AML-193 (cell line): ENCODE measurements around the gene RPS6KB2.
A peak's percentile ranks its signal among the peaks of the same experiment; 100 is the strongest.
"Not testable (repeated sequence)": the region's sequence is repeated elsewhere in the genome, so short reads cannot be mapped to it uniquely, and the experiment has no call there.

Experiments used
- DNase-seq, 2 experiments: peaks; one replicate each; lab custom pipeline; 2025; lab: John Stamatoyannopoulos, UW

Gene RPS6KB2

DNA sequence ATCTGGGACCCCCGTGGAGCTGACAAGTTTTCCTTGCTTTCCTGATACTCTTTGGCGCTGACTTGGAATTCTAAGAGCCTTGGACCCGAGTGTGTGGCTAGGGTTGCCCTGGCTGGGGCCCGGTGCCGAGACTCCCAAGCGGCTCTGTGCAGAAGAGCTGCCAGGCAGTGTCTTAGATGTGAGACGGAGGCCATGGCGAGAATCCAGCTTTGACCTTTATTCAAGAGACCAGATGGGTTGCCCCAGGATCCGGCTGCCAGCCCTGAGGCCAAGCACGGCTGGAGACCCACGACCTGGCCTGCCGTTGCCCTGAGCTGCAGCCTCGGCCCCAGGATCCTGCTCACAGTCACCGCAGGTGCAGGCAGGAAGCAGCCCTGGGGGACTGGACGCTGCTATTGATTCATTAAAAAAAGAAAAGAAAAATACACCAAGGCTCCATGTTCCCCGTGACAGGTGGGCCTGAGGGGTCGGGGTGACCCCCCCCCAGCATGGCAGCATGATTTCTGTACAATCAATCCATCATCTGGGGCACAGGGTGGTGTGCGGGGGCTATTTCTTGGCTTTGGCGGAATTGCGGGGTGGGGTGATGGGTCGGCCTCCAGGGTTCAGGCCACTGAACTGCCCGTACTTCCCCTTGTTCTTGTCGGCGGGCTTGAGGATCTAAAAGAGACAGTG lies 30.2 kb upstream of the RPS6KB2 start:
- no peak for DNase-seq

GRCh38 chr11:67398661-67399563 lies 29.4 kb upstream of the RPS6KB2 start:
- no peak for DNase-seq

DNA sequence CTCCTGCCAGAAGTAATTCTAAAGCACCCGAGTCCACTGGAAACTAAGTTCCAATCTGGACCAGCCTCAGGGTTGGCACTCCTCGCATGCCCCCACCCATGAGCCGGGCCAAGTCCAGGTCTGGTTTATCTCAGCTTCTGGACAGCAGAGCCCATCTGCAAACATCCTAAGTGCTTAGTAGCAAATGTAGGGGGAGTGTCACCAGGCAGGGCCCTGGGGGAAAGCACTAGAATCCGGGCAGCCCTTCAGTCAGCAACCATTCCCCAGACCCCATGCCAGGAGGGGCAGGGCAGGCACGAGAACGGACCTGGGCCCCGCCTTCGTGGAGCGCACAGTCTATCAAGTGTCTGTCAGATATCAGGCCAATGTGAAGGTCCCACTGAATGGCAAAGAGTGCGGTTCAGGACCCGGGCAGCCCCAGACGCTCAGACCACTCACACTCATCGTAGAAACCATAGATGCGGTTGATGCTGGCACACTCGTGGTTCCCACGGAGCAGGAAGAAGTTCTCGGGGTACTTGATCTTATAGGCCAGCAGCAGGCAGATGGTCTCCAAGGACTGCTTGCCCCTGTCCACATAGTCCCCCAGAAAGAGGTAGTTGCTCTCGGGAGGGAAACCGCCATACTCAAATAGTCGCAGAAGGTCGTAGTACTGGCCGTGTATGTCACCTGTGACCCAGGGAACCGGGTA lies 27.9 kb upstream of the RPS6KB2 start:
- DNase-seq, result peak; percentile 23

DNA sequence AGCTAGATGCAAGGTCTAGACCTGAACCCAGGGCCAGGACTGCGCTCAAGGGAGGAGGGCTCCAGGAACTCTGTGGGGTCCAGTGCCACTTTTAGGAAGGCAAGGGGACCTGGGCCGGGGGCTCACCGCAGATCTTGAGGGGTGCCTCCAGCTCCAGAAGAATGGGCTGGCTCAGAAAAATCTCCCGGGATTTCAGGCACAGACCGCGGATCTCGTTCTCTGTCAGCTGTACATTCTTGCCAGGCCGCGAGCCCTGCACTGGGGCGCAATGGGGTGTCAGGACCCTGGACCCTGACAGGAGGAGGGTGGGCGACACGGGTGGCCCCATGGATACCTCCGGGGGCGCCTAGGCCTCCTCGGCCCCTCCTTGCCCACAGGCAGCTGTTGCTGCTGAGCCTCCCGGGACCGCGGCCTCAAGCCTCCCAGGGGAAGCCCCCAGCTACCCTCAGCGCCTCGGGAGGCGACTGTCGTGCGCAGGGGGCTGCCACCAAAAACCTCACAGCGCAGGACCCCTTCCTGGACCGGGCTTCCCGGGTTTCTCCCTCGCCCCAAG lies 27.3 kb upstream of the RPS6KB2 start:
- no peak for DNase-seq

DNA sequence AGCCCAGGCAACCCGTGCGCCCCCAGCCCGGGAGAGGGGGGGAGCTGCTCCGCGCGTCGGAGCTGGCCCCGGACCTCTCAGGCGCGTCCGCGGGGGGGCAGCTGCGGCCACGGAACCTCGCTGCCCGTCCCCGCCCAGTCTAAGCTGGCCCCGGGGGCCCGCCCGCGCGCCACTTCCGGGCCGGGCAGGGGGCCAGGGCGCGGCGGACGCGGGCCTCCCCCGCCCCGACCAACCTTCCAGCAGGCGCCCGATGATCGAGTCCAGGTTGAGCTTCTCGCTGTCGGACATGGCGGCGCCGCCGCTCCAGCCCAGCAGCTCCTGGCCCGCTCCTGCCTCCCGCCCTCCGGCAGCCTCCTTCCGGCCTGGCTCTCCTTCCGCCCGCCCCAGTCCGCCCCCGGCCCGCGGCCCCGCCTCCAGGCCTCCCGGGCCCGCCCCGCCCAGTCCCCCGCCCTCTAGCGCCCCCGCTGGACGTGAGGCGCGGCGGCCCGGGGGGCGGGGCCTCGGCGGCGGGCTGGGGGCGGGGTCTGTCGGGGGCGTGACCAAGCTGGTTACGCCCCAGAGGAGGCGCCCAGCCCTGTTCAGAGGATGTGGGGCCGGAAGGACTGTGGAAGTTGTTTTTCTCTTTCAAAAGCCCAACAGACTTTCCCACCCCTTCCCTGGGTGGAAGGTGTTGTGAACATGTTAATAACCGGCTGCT lies 26.7 kb upstream of the RPS6KB2 start, which contains the start of gene PPP1CA:
TSS of gene PPP1CA (minus strand) at position 364 of the 697 bp plus-strand sequence. CDS start at position 288, 76 bp downstream.
- peak; percentile 81 to 93 for DNase-seq

DNA sequence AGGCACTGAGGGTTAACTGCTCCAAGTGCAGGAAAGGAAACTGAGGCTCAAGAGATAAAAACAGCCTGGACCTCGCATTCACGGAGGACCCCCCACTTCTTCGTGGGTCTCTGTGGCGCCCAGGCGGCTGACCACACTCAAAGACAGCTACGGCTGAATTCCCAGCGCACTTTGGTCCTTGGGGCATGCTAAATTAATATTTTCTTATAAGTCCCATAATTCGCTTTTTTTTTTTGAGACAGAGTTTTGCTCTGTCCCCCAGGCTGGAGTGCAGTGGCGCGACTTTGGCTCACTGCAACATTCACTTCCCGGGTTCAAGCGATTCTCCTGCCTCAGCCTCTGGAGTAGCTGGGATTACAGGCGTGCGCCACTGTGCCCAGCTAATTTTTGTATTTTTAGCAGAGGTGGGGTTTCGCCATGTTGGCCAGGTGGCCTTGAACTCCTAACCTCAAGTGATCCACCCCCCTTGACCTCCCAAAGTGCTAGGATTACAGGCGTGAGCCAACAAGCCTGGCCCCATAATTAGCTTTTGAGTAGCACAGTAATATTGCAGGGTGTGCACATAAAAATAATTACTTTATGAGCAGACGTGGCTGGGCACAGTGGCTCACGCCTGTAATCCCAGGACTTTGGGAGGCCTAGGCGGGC lies 26.0 kb upstream of the RPS6KB2 start:
- not testable (repeated sequence) for DNase-seq

- not testable (repeated sequence) for DNase-seq
Observed at GRCh38 chr11:67403085-67403484, 25.2 kb upstream of the RPS6KB2 start.

DNA sequence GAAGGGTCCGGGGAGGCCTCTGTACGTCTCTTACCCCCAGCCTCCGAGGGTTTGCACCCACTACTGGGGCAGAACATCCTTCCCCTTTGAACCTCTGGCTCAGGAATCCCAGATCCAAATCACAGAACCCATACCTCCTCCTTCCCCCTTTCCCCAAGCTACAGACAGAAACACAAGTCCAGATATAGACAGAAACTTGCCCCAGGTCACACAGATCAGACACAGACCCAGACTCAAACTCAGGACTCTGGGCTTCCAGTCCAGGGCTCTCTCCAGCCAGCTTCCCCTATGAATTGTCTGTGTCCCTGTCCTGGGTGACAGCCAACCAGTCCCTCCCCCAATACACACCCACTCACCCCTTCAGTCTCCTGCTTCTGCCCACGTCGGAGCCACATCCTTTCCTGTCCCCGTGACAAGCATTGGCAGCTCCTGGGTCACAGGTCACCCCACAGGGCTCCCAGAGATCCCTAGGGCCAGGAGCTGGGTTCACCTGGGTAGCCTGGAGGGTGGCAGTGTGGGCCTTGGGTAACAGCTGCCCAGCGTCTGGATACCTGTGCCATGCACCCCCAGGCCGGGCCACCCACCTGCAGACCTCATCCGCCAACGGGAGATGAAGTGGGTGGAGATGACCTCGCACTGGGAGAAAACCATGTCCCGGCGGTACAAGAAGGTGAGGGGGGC lies 23.6 kb upstream of the RPS6KB2 start:
- no peak for DNase-seq

DNA sequence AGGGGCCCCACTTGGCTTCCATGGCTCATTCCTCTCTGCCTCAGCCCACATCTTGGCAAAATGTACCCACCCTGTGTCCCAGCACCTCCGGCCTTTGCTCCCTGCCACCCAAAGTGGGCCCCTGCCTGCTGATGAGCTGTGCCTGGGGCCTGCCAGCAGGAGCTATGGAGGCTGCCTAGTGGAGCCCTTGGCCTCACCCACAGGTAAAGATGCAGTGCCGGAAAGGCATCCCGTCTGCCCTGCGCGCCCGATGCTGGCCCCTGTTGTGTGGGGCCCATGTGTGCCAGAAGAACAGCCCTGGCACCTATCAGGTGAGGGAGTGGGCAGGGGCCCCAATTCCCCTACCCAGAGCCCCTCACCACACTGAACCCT lies 23.1 kb upstream of the RPS6KB2 start:
- DNase-seq, result no peak

DNA sequence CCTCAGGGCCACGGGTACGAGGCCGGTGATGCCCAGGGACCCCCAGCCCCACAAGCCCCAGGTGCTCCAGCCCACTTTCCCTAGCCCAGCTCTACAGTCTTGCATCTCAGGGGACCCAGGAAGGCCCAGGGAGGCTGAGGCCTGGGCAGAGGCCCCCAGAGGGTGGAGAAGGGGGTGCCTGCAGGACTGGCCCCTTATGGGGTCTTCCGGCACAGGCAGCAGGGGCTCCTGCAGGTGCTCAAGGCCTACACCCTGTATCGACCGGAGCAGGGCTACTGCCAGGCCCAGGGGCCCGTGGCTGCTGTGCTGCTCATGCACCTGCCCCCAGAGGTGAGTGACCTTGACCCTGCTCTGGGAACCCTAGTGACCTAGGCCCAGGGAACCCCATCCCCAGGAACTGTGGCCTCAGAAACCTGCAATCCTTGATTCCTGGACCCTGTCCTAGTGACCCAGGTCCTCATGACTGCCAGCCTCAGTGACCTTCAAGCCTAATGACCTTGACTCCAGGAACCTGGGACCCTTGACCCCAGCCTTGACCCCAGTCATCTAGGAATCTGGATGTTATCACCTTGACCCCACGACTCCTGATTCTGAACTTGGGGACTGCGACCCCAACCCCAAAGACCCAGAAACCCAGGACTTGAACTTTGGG lies 22.5 kb upstream of the RPS6KB2 start:
- no peak for DNase-seq

GRCh38 chr11:67406420-67406968 lies 21.8 kb upstream of the RPS6KB2 start:
- no peak for DNase-seq

DNA sequence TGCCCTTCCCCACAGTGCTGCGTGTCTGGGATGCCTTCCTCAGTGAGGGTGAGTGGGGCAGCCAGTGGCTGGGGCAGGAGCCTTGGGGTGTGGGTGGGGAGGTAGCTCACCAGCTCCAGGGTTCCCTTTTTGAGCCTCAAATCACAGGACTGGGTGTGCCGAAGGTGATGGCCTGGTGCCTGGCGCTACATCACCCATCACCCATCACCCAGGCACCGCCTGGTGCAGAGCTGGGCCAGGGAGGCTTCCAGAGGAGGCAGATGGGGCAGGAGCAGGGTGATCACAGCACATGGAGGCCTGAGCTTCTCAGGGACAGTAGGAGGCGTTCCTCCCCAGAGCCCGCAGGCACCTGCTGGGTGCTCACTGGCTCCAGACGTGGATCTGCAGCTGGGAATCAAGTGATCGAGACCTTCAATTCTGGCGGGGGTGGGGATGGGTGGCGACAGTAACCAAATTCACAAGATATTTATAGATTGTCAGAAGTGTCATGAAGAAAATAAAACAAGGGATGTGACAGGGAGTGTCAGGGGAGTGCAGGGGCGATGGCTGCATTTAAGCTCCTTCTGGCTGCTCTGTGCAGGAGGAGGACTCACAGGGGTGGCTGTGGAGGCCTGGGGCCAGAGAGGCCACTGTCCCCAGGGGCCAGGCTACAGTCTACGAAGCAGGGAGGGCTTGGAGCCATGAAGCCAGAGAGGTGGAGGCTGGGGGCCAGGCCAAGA lies 21.2 kb upstream of the RPS6KB2 start:
- no peak for DNase-seq

DNA sequence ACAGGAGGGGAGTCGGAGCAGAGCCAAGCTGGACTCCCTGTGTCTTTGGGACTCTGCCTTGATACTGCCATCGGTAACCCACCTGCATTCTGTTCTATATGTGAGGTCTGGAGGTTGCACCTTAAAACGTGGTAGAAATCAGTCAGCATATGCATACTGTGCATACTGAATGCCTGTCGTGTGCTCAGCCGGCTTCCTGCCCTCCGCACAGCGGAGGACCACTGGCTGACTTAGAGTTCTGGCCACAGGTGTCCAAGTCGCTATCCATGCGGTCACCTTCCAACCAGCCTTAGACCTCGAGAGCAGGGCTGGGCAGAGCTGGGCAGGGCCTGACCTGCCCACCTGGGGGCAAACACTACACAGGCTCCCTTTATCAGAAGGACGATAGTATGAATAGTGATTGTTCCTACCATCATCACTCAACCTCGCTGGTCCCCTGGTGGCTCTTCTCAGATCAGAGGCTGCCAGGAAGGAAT lies 20.6 kb upstream of the RPS6KB2 start:
- DNase-seq, result no peak

GRCh38 chr11:67408437-67409200 lies 19.7 kb upstream of the RPS6KB2 start:
- DNase-seq, result no peak

- DNase-seq, result peak; percentile 10 to 52
Observed at GRCh38 chr11:67409261-67409666, 19.0 kb upstream of the RPS6KB2 start.

GRCh38 chr11:67409781-67410368 lies 18.4 kb upstream of the RPS6KB2 start:
- no peak for DNase-seq

- no peak for DNase-seq
Observed at GRCh38 chr11:67410369-67410831, 17.9 kb upstream of the RPS6KB2 start.
